PC-9 (cell line): ENCODE results near the gene SMAD9. TPM values are rescaled to one million over a fixed set of nuclear protein-coding genes. Genes with fewer than 3 reads are reported as not detected.

Experiments
- BruUV-seq: library from RNA; stranded (reverse); fragments of 400-500 nt; replicated peaks from 2 replicates; lab custom pipeline; 2021; lab: Mats Ljungman, UMichigan
- CTCF ChIA-PET: fragments of 300-600 bp; sonication (Branson Sonifier 250); formaldehyde crosslinking; loops from one replicate; lab custom pipeline; 2022; ENCODE audit warnings: antibody characterized with exemption; lab: Charles Lee
- POLR2A ChIA-PET: fragments of 300-600 bp; sonication (Branson Sonifier 250); formaldehyde crosslinking; loops from one replicate; lab custom pipeline; 2022; ENCODE audit warnings: antibody characterized with exemption; ENCODE audit not compliant: unreplicated experiment; lab: Charles Lee
- DNase-seq, 2 experiments: peaks; one replicate each; pipeline versions ENCODE4 v3.0.0 to v3.0.0-alpha.2; 2015 to 2022; ENCODE audit warnings: mixed read lengths in 1 of 2
- H2AFZ ChIP-seq: fragments of 200-600 bp; sonication (generic); 2 replicates; pipeline ENCODE4 v1.8.1; 2017; ENCODE audit warnings: antibody characterized with exemption
- H3F3A ChIP-seq: fragments of 200-600 bp; sonication (generic); 2 replicates; pipeline ENCODE4 v1.8.1; 2017; ENCODE audit warnings: antibody characterized with exemption, mild to moderate bottlenecking, low read depth; ENCODE audit not compliant: insufficient read depth
- H3K27ac ChIP-seq: fragments of 200-600 bp; sonication (generic); 2 replicates; pipeline ENCODE4 v1.6.1; 2016; ENCODE audit warnings: mixed run types
- H3K27me3 ChIP-seq: fragments of 200-600 bp; sonication (generic); 2 replicates; pipeline ENCODE4 v1.6.1; 2016; ENCODE audit warnings: low read depth, mixed run types; ENCODE audit not compliant: insufficient read depth
- H3K36me3 ChIP-seq: fragments of 200-600 bp; sonication (generic); 2 replicates; pipeline ENCODE4 v1.6.1; 2016; ENCODE audit warnings: low read depth, mixed run types
- H3K4me1 ChIP-seq: fragments of 200-600 bp; sonication (generic); replicated peaks from 2 replicates; pipeline ENCODE4 v1.6.1; 2016; ENCODE audit warnings: mixed run types; ENCODE audit not compliant: insufficient read depth
- H3K4me2 ChIP-seq: fragments of 200-600 bp; sonication (generic); 2 replicates; pipeline ENCODE4 v1.6.1; 2017; ENCODE audit warnings: mixed run types
- H3K4me3 ChIP-seq: fragments of 200-600 bp; sonication (generic); 2 replicates; pipeline ENCODE4 v1.6.1; 2016; ENCODE audit warnings: mixed run types
- H3K79me2 ChIP-seq: fragments of 200-600 bp; sonication (generic); 2 replicates; pipeline ENCODE4 v1.6.1; 2017; ENCODE audit warnings: low read depth, mixed run types
- H3K9me2 ChIP-seq: fragments of 200-600 bp; sonication (generic); 2 replicates; pipeline ENCODE4 v1.8.1; 2017; ENCODE audit warnings: mild to moderate bottlenecking; ENCODE audit not compliant: insufficient read depth
- H3K9me3 ChIP-seq: fragments of 200-600 bp; sonication (generic); 2 replicates; pipeline ENCODE4 v1.8.1; 2016; ENCODE audit warnings: low read depth; ENCODE audit not compliant: insufficient read depth
- H4K20me1 ChIP-seq: fragments of 200-600 bp; sonication (generic); 2 replicates; pipeline ENCODE4 v1.8.1; 2017; ENCODE audit not compliant: insufficient read depth
- EZH2 ChIP-seq: fragments of 200-600 bp; sonication (generic); IDR thresholded peaks from 2 replicates; pipeline ENCODE4 v1.8.0; 2017; ENCODE audit warnings: antibody characterized with exemption, low read depth
- intact Hi-C: fragments of 100-400 bp; cut with micrococcal nuclease; formaldehyde crosslinking; loops from one replicate; pipeline ENCODE4 v1.10.0; 2022; ENCODE audit not compliant: unreplicated experiment
- total RNA-seq: library from RNA; stranded (reverse); gene quantifications from 2 replicates; pipeline ENCODE4 v1.2.3, GENCODE V29; 2021
- TF ChIP-seq, protein P1 (sequence below): fragments of 200-600 bp; sonication (generic); conservative IDR thresholded peaks from 2 replicates; pipeline ENCODE4 v1.6.1; 2017; ENCODE audit warnings: mixed run types, antibody characterized with exemption, mild to moderate bottlenecking, moderate library complexity

SMAD9 gene
- total RNA-seq, 1 experiment from 2014 or later: 0.94 TPM

DNA sequence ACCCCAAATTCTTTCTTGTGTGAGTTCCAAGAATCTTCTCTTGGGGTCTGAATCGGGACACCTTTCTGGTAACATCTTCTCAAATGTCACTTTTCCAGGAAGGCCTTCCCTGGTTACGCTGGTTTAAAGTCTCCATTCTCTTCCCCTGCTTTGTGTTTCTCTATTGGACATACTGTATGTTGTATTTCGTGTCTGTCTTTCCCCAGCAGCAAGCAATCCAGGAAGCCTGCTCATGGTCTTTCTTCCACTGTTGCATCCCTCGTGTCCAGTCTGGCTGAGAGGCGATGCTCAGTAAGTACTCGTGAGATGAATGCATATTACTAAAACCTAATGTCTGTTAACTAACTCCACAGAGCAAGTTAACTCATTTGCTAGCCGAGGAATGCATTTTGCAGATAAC lies 57.3 kb downstream of the SMAD9 start:
- intact Hi-C loops: no loop called here

DNA sequence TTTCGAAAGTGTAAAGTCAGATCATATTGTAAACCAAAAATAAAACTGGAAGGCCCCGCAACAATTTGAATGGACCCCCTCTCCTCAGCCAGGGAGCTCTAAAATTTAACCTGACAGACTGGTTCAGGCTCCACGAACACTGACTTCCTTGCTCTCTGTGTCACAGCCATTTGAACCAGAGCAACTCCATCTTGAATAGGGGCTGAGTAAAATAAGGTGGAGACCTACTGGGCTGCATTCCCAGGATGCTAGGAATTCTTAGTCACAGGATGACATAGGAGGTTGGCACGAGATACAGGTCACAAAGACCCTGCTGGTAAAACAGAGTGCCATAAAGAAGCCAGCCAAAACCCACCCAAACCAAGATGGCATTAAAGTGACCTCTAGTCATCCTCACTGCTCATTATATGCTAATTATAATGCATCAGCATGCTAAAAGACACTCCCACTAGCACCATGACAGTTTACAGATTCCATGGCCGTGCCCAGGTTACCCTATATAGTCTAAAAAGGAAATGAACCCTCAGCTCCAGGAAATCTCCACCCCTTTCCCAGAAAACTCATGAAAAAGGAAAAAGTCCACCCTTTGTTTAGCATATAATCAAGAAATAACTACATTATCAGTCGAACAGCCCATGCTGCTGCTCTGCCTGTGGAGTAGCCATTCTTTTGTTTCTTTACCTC lies 57.9 kb downstream of the SMAD9 start:
- Histone ChIP-seq H4K20me1 (no peaks in the 10 kb centered on the region), H3K9me3 (no peaks in the 10 kb centered on the region), H3K9me2 (no peaks in the 10 kb centered on the region), H3K27ac (no peak overlapping the region), H3K4me2 (0 out of 2 replicates have a peak overlapping the region, but pooled peaks have one; percentile 5), H3K4me1 (peaks cover 9% of the 10 kb centered on the region), H2AFZ (no peak overlapping the region), H3K4me3 (no peak overlapping the region), H3K79me2 (no peaks in the 10 kb centered on the region), H3F3A (no peaks in the 10 kb centered on the region; the same call in 1 of the 2 replicates), H3K27me3 (no peaks in the 10 kb centered on the region), H3K36me3 (no peaks in the 10 kb centered on the region)
- peak in 1 of 2 experiments; percentile 7 for DNase-seq
- TF ChIP-seq, protein P1, sequence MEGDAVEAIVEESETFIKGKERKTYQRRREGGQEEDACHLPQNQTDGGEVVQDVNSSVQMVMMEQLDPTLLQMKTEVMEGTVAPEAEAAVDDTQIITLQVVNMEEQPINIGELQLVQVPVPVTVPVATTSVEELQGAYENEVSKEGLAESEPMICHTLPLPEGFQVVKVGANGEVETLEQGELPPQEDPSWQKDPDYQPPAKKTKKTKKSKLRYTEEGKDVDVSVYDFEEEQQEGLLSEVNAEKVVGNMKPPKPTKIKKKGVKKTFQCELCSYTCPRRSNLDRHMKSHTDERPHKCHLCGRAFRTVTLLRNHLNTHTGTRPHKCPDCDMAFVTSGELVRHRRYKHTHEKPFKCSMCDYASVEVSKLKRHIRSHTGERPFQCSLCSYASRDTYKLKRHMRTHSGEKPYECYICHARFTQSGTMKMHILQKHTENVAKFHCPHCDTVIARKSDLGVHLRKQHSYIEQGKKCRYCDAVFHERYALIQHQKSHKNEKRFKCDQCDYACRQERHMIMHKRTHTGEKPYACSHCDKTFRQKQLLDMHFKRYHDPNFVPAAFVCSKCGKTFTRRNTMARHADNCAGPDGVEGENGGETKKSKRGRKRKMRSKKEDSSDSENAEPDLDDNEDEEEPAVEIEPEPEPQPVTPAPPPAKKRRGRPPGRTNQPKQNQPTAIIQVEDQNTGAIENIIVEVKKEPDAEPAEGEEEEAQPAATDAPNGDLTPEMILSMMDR: no peak
- no peak for TF ChIP-seq EZH2
- intact Hi-C loops: no loop called here
- BruUV-seq: no TSS peak
- ChIA-PET CTCF (interaction anchor here (0.7 kb wide), 1 partner anchor 116 kb away, joined by 6 read pairs; no protein-coding TSS in a partner anchor), POLR2A (interaction anchor here (0.6 kb wide), 1 partner anchor 120 kb away, joined by 6 read pairs; no protein-coding TSS in a partner anchor)

More for the DNA sequence above, 57.3 kb downstream of the SMAD9 start:
- DNase-seq: no peak
- Histone ChIP-seq H3K27ac (no peak overlapping the region), H3K36me3 (no peaks in the 10 kb centered on the region), H3F3A (no peaks in the 10 kb centered on the region; the same call in 1 of the 2 replicates), H3K9me3 (no peaks in the 10 kb centered on the region), H3K4me2 (no peak overlapping the region), H2AFZ (no peak overlapping the region), H3K79me2 (no peaks in the 10 kb centered on the region), H3K27me3 (no peaks in the 10 kb centered on the region), H4K20me1 (no peaks in the 10 kb centered on the region), H3K4me1 (peaks cover 9% of the 10 kb centered on the region), H3K9me2 (no peaks in the 10 kb centered on the region), H3K4me3 (no peak overlapping the region)
- ChIA-PET POLR2A (no interaction called here), CTCF (no interaction called here)
- no peak for TF ChIP-seq EZH2
- TF ChIP-seq, protein P1: no peak
- BruUV-seq: no TSS peak

DNA sequence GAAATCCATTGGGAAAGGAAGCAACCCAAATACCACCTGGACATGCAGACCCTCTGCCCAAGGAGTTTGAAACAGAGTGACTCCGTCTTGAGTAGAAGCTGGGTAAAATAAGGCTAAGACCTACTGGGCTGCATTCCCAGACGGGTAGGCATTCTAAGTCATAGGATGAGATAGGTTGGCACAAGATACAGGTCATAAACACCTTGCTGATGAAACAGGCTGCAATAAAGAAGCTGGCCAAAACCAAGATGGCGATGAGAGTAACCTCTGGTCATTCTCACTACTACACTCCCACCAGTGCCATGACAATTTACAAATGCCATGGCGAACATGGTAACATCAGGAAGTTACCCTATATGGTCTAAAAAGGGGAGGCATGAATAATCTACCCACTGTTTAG lies 60.8 kb downstream of the SMAD9 start:
- CTCF ChIA-PET: no interaction called here
- POLR2A ChIA-PET: no interaction called here
- intact Hi-C loops: loop anchor here (5.0 kb wide), 2 partner anchors 123 to 208 kb away; no protein-coding TSS in a partner anchor

More for the DNA sequence above, 60.8 kb downstream of the SMAD9 start:
- H3K9me3 ChIP-seq: no peaks in the 10 kb centered on the region
- H4K20me1 ChIP-seq: no peaks in the 10 kb centered on the region
- no peaks in the 10 kb centered on the region for H3K36me3 ChIP-seq
- no peaks in the 10 kb centered on the region for H3K27me3 ChIP-seq
- H3K27ac ChIP-seq: no peak overlapping the region
- TF ChIP-seq, protein P1: no peak
- TF ChIP-seq EZH2: no peak
- no peaks in the 10 kb centered on the region for H3K9me2 ChIP-seq
- H3K79me2 ChIP-seq: no peaks in the 10 kb centered on the region
- no TSS peak for BruUV-seq
- H2AFZ ChIP-seq: no peak overlapping the region
- H3K4me3 ChIP-seq: no peak overlapping the region
- peaks cover 9% of the 10 kb centered on the region for H3K4me1 ChIP-seq
- DNase-seq: no peak
- H3K4me2 ChIP-seq: no peak overlapping the region
- no peaks in the 10 kb centered on the region; the same call in 1 of the 2 replicates for H3F3A ChIP-seq
